GM12892 (cell line): ENCODE results near the gene RASSF5.

Source experiments
- POLR2A ChIP-seq: IDR thresholded peaks from 2 replicates; pipeline ENCODE4 v1.6.1; 2011; ENCODE audit warnings: low read depth, low read length, control low read depth
- POLR2AphosphoS5 ChIP-seq: IDR thresholded peaks from 2 replicates; pipeline ENCODE4 v1.6.1; 2011; ENCODE audit warnings: low read depth, low read length, control low read depth

DNA sequence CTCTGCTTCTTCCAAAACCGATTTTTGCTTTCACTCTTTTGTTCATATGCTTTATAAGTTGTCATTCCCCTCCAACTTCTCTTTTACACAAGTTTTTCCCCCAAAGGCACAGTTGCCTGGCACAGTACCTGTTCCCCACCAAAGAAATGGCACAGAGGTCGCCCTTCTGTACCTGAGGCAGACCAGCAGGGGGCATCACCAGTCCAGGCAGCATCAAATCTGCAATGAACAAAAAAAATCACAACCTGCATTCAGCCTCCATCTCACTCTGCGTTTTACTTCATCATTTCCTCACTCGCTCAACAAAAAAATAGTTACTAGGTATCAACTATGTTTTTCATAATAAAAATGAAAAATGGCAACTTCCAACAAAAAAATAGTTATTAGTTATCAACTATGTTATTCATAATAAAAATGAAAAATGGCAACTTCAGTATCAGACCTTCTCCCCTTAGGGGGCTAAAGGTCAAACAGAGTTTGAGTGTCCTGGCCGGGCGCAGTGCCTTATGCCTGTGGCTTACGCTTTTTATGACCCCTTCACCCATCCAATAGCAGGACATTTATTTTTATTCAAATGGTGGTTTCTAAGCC is 100.9 kb downstream of the RASSF5 start:
- TF ChIP-seq POLR2AphosphoS5 = no peak
- TF ChIP-seq POLR2A = no peak
